Loucy (cell line): ENCODE results near the gene IL12RB1.

Source experiments
- CTCF ChIP-seq: fragments of 200-600 bp; sonication (generic); conservative IDR thresholded peaks from 2 replicates; pipeline ENCODE4 v1.5.1; 2014; ENCODE audit warnings: mild to moderate bottlenecking, antibody characterized with exemption, low read length
- EZH2phosphoT487 ChIP-seq: fragments of 200-600 bp; IDR thresholded peaks from 2 replicates; pipeline ENCODE4 v1.6.1; 2018; ENCODE audit warnings: antibody characterized with exemption, mild to moderate bottlenecking, moderate library complexity, borderline replicate concordance

- TF ChIP-seq CTCF (no peak), EZH2phosphoT487 (no peak)
Measured at GRCh38 chr19:18108897-18109296, 22.2 kb upstream of the IL12RB1 start.
